HCEC 1CT (cell line): ENCODE results near the gene SUOX.
"Not testable (repeated sequence)": the region's sequence is repeated elsewhere in the genome, so short reads cannot be mapped to it uniquely, and the experiment has no call there.

Source experiments
- DNase-seq: peaks from one replicate; pipeline ENCODE4 v3.0.0-alpha.2; 2017

The SUOX gene

GRCh38 chr12:56028511-56029165 is 31.6 kb downstream of the SUOX start:
- DNase-seq: no peak

- peak; percentile 40 for DNase-seq
Observed at GRCh38 chr12:56029166-56029519, 32.1 kb downstream of the SUOX start.

- DNase-seq: peak; percentile 60
Observed at GRCh38 chr12:56029666-56030293, 32.7 kb downstream of the SUOX start.

- DNase-seq: no peak
Observed at GRCh38 chr12:56031987-56032386, 34.9 kb downstream of the SUOX start.

- no peak for DNase-seq
Observed at GRCh38 chr12:56034586-56035332, 37.7 kb downstream of the SUOX start.

- no peak for DNase-seq
Observed at GRCh38 chr12:56037161-56037560, 40.1 kb downstream of the SUOX start.

GRCh38 chr12:56038022-56038655 is 41.1 kb downstream of the SUOX start:
- DNase-seq: no peak

- DNase-seq: no peak
Observed at GRCh38 chr12:56040151-56040550, 43.1 kb downstream of the SUOX start.

GRCh38 chr12:56040963-56041551 is 44.0 kb downstream of the SUOX start:
- no peak for DNase-seq

- DNase-seq: peak; percentile 99
Observed at GRCh38 chr12:56041552-56042429, 44.7 kb downstream of the SUOX start, which contains the start of gene RPS26. RPS26 (plus strand) TSS chr12:56041918; CDS start chr12:56042167, 249 bp downstream.

GRCh38 chr12:56042430-56042813 is 45.3 kb downstream of the SUOX start:
- not testable (repeated sequence) for DNase-seq

GRCh38 chr12:56042843-56043242 is 45.8 kb downstream of the SUOX start:
- no peak for DNase-seq

GRCh38 chr12:56046027-56046780 is 49.1 kb downstream of the SUOX start:
- no peak for DNase-seq

GRCh38 chr12:56053407-56053893 is 56.4 kb downstream of the SUOX start:
- no peak for DNase-seq
